Muscle layer of duodenum (tissue), 2 donors: Measurements from ENCODE around the gene ZNF846.
A peak's percentile ranks its signal among the peaks of the same experiment; 100 is the strongest.

ENCODE experiments used
- H3K27ac ChIP-seq: one replicate; pipeline ENCODE4 v1.7.0; 2013; ENCODE audit warnings: mild to moderate bottlenecking, low read length
- H3K27me3 ChIP-seq: one replicate; pipeline ENCODE4 v1.7.0; 2013; ENCODE audit warnings: low read depth, mild to moderate bottlenecking, control low read depth, low read length
- H3K36me3 ChIP-seq, 2 donors: one replicate each; pipeline ENCODE4 v1.7.0; 2013; ENCODE audit warnings: low read length in 2 of 2, control low read depth in 1 of 2, mild to moderate bottlenecking in 1 of 2; ENCODE audit not compliant: insufficient read depth in 2 of 2, control insufficient read depth in 1 of 2
- H3K4me1 ChIP-seq, 2 donors: one replicate each; pipeline ENCODE4 v1.7.0; 2013; ENCODE audit warnings: low read length in 2 of 2, mild to moderate bottlenecking in 2 of 2, control low read depth in 1 of 2, moderate library complexity in 1 of 2; ENCODE audit not compliant: insufficient read depth in 2 of 2, control insufficient read depth in 1 of 2
- H3K4me3 ChIP-seq, 2 donors: one replicate each; pipeline ENCODE4 v1.7.0; 2013; ENCODE audit warnings: low read length in 2 of 2, low read depth in 1 of 2, mild to moderate bottlenecking in 1 of 2
- H3K9me3 ChIP-seq, 2 donors: one replicate each; pipeline ENCODE4 v1.7.0; 2013; ENCODE audit warnings: low read length in 2 of 2, control low read depth in 1 of 2, mild to moderate bottlenecking in 1 of 2; ENCODE audit not compliant: control insufficient read depth in 1 of 2
- donor health status: healthy.

The ZNF846 gene

GRCh38 chr19:9768175-9769112, at the start of gene ZNF846:
Gene ZNF846, minus strand, starts transcription at chr19:9768738. Its CDS starts 3,788 bp downstream, at chr19:9764950.
- Histone ChIP-seq H3K9me3 (no peaks in the 10 kb centered on the region), H3K4me1 (peaks cover 0 to 13% of the 10 kb centered on the region in 2 donors), H3K36me3 (peaks cover 0 to 16% of the 10 kb centered on the region in 2 donors), H3K27me3 (no peaks in the 10 kb centered on the region), H3K4me3 (peak within 1 kb of the TSS; percentile 87 to 93), H3K27ac (peak within 1 kb of the TSS; percentile 97)

GRCh38 chr19:9818175-9818733, 49.7 kb upstream of the ZNF846 start:
- no peaks in the 10 kb centered on the region for H3K9me3 ChIP-seq
- H3K4me1 ChIP-seq: peaks cover 0 to 22% of the 10 kb centered on the region in 2 donors
- no peaks in the 10 kb centered on the region for H3K27me3 ChIP-seq
- H3K27ac ChIP-seq: peak overlapping the region; percentile 88
- peaks cover 0 to 11% of the 10 kb centered on the region in 2 donors for H3K36me3 ChIP-seq
- H3K4me3 ChIP-seq: peak overlapping the region; percentile 86 to 91

GRCh38 chr19:9811139-9811538, 42.6 kb upstream of the ZNF846 start:
- Histone ChIP-seq H3K4me3 (no peak overlapping the region), H3K27me3 (no peaks in the 10 kb centered on the region), H3K9me3 (no peaks in the 10 kb centered on the region), H3K4me1 (no peaks in the 10 kb centered on the region), H3K36me3 (peaks cover 14 to 39% of the 10 kb centered on the region in 2 donors), H3K27ac (no peak overlapping the region)

GRCh38 chr19:9808855-9809824, 40.6 kb upstream of the ZNF846 start:
- Histone ChIP-seq H3K27me3 (no peaks in the 10 kb centered on the region), H3K4me3 (no peak overlapping the region), H3K27ac (no peak overlapping the region), H3K36me3 (peaks cover 14 to 36% of the 10 kb centered on the region in 2 donors), H3K9me3 (no peaks in the 10 kb centered on the region), H3K4me1 (no peaks in the 10 kb centered on the region)

GRCh38 chr19:9806803-9807202, 38.3 kb upstream of the ZNF846 start:
- no peaks in the 10 kb centered on the region for H3K27me3 ChIP-seq
- no peaks in the 10 kb centered on the region for H3K4me1 ChIP-seq
- no peak overlapping the region for H3K4me3 ChIP-seq
- H3K36me3 ChIP-seq: peaks cover 14 to 35% of the 10 kb centered on the region in 2 donors
- H3K27ac ChIP-seq: no peak overlapping the region
- H3K9me3 ChIP-seq: no peaks in the 10 kb centered on the region

- Histone ChIP-seq H3K4me3 (no peak overlapping the region), H3K4me1 (no peaks in the 10 kb centered on the region), H3K27ac (no peak overlapping the region), H3K36me3 (peaks cover 4% of the 10 kb centered on the region in 2 donors), H3K9me3 (no peaks in the 10 kb centered on the region), H3K27me3 (no peaks in the 10 kb centered on the region)
Observed at GRCh38 chr19:9801976-9802375, 33.4 kb upstream of the ZNF846 start.

GRCh38 chr19:9799162-9799561, 30.6 kb upstream of the ZNF846 start:
- Histone ChIP-seq H3K4me1 (no peaks in the 10 kb centered on the region), H3K36me3 (no peaks in the 10 kb centered on the region), H3K27me3 (no peaks in the 10 kb centered on the region), H3K4me3 (no peak overlapping the region), H3K9me3 (no peaks in the 10 kb centered on the region), H3K27ac (no peak overlapping the region)

- Histone ChIP-seq H3K4me3 (no peak overlapping the region), H3K36me3 (no peaks in the 10 kb centered on the region), H3K27me3 (no peaks in the 10 kb centered on the region), H3K4me1 (no peaks in the 10 kb centered on the region), H3K9me3 (no peaks in the 10 kb centered on the region), H3K27ac (no peak overlapping the region)
Observed at GRCh38 chr19:9797871-9798270, 29.3 kb upstream of the ZNF846 start.

GRCh38 chr19:9796113-9796773, 27.7 kb upstream of the ZNF846 start:
- H3K27ac ChIP-seq: no peak overlapping the region
- H3K36me3 ChIP-seq: no peaks in the 10 kb centered on the region
- H3K4me3 ChIP-seq: no peak overlapping the region
- no peaks in the 10 kb centered on the region for H3K27me3 ChIP-seq
- H3K4me1 ChIP-seq: no peaks in the 10 kb centered on the region
- H3K9me3 ChIP-seq: no peaks in the 10 kb centered on the region

- Histone ChIP-seq H3K4me1 (peaks cover 0 to 3% of the 10 kb centered on the region in 2 donors), H3K27ac (peak overlapping the region; percentile 67), H3K36me3 (no peaks in the 10 kb centered on the region), H3K27me3 (no peaks in the 10 kb centered on the region), H3K9me3 (no peaks in the 10 kb centered on the region), H3K4me3 (peak overlapping the region; percentile 68 to 77)
Observed at GRCh38 chr19:9793071-9793591, 24.6 kb upstream of the ZNF846 start.
